Measurements from ENCODE around the gene CTRB1.
"Not testable (repeated sequence)": the region's sequence is repeated elsewhere in the genome, so short reads cannot be mapped to it uniquely, and the experiment has no call there.

Gene CTRB1

GRCh38 chr16:75257886-75258806 is 39.4 kb downstream of the CTRB1 start:
- DNase-seq: no peak

DNA sequence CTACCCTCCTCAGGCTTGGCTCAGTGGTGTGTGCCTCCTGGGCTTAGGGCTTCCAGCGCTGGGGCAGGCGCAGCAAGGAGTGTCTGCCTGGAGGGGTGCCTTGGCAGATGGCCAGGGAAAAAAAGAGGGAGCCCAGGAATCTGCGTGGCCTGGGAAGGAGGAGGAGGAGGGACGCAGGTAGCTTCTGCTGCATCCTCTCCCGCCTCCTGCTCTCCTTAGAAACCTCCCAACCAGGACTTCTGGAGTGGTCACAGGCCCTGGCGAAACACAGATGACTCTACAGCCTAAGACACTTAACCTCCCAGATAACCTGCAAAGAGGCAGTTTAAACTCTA is 40.0 kb downstream of the CTRB1 start:
- no peak for DNase-seq

DNA sequence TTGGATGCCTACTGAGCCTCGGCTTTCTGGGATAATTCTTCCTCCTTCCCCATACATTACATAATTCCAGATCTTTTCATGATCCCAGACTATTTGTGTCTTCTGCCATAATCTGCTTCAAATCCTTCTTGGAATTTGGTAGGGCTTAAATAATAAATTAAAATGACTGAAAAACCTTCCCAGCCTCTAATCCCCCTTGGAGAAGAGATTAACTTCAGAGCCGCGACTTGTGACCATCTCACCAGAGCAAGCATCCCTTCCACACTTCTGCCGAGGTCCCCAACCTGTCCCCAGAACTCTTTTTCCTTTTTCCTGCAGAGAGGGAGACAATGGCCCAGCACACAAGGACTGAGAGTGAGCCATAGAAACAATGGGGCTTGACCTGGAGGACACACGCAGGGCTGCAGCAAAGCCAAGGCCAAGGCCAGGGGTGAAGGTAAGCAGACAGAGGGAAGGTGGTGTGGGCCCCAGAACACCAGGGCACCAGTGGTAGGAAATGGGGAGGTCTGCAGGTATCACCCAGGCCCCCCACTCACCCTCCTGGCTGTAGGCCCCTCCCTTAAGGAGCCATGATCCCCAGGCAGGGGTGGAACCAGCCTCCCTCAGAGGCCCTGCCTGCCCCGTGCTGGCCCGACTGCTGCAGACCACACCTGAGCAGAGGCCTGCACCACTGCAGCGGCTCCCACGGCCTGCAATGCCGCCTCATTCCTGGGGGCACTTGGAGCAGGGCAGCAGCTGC is 42.2 kb downstream of the CTRB1 start:
- DNase-seq: no peak

DNA sequence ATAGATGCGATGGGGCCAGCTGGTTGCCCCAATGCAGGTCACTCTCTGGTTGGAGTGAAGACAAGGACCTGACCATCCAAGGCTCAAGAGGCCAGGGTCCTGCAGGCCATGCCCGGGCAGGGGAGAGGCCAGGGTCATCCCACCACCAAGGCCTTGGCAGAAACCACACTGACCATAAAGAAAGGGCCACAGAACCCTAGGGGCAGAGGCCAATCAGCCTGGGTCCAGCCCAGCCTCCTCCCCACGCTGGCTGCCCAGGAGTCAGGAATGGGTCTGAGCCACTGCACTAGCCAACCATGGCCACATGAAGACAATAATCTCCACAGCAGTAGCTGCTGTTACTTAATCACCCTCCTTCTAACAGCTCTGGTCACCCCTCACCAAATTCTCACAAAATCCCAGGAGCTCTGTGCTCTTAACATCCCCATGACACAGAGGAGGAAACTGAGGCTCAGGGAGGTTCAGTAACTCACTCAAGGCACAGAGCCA is 42.8 kb downstream of the CTRB1 start:
- DNase-seq: no peak

DNA sequence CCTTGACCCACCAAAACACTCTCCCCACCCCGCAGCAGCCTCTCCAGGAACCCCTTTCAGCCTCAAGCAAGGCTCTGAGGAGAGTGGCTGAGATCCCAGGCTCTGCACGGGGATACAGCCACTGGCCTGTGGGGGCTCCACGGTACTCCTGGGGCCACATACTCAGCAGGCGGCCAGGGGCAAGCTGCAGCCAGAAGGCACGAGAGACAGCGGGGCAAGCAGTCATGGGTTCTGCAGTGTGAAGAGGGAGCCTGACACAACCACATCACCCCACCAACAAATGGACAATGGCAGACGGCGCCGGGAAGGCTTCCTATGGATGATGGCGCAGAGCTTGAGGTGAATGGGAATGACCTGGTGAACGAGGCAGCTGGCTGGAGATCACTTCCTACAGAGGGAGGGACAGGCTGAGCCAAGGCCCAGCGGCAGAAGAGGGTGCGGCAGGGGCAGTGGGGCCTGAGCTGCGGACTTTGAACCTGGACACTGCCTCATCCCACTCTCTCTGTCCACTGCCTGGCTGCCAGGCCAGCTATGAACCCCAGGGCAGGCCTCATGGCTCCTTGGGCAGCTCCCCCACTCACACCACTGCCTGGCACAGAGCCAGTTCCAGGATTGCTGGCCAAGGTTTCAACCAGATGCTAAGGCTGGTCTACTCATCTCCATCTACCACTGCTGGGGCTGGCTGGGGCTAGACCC is 43.5 kb downstream of the CTRB1 start:
- no peak for DNase-seq

DNA sequence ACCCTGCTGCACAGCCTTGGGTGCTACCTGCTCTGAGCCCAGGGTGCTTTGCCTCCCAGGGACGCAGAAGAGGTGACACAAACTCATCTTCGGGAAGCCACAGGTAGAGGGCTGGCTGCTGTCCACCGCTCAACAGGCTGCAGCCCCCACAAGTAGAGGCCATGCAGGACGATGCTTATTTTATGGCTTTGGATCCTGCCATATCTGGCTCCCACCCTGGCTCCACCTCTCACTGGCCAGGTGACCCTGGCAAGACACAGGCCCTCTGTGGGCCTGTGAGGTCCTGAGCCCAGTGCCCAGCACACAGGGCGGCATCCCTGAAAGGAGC is 44.0 kb downstream of the CTRB1 start:
- DNase-seq: no peak

DNA sequence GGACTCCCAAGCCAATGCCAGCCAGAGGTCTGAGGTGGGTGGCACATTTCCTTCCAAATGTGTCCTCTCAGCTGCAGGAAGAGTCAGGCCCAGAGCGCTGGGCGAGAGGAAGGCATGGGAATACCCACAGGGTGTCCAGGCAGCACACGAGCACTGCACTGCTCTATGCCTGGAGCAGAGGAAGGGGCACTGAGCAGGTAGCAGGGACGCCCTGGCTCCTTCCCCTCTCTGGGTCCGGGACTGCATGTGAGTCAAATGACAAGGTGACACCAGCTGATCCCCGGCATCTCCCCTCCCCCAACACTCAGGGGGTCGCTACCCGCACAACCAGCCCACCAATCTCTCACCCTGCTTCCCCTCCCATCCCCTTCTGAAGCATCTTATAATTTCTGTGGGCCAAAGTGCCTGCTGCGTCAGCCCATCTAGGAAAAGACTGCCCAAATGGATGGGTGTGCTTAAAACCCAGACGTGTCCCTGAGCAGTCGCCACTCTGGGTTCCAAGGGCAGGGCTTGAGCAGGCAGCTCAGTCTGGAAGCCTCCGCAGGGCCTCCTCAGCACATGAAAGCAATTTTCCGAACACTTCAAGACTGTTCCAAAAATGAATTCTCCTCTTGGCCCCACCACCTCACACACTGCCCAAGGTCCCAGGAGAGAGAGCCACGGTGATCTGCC is 44.6 kb downstream of the CTRB1 start:
- no peak for DNase-seq

DNA sequence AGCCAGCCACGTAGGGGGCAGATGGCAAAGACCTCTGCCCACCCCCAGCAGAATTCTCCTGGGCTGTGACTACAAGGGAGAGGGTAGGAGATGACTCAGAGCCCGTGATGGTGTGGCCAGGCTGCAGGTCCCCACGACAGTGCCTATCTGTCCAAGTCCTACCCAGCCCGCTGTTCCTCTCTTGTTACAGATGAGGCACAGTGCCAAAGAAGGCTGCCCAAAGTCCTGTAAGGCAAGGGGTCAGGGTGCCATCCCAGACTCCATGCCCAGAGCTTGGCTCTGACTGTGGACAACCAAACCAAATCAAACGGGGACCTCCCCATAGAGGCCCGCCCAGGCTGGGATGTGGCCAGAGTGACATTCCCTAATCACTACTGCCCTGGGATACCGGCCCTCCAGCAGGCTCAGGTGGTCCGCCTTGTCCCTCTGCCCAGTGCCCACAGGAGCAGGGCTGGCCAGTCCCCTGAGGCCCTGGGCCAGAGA is 45.2 kb downstream of the CTRB1 start:
- DNase-seq: no peak

- no peak for DNase-seq
Observed at GRCh38 chr16:75264457-75264998, 45.7 kb downstream of the CTRB1 start.

GRCh38 chr16:75264999-75265910 is 46.5 kb downstream of the CTRB1 start:
- DNase-seq: no peak

- peak; percentile 29 for DNase-seq
Observed at GRCh38 chr16:75265911-75266701, 47.3 kb downstream of the CTRB1 start.

- no peak for DNase-seq
Observed at GRCh38 chr16:75266738-75267630, 48.2 kb downstream of the CTRB1 start.

DNA sequence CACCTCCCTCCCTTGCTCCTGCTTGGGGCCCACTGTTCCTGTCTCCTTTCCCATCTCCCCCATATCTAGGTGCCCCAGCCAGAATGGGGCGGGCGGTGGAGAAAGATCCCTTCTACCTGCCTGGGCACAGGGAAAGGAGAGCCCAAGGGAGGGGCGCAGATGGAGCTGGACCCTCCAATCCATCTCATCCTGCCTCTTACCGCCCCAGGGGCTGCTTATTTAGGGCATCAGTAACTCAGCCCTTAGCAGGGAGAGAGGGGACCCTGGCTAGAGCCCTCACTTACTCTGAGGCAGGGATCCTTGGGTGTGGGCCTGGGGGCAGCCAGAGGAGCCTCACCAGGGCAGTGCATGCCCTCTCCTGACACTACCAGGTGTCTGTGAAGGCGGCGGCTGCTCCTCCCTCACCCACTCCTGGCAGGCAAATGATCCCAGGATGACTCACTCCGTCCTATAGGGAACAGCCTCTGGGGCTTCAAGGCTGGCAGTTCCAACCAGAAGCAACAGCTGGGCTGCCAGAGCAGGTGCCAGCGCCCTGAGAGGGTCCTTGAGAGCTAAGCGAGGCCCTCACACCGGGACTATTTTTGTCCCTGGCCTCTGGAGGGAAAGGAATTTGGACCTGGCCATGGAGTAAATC is 49.0 kb downstream of the CTRB1 start:
- peak; percentile 47 for DNase-seq

GRCh38 chr16:75269358-75269757 is 50.6 kb downstream of the CTRB1 start:
- DNase-seq: not testable (repeated sequence)

DNA sequence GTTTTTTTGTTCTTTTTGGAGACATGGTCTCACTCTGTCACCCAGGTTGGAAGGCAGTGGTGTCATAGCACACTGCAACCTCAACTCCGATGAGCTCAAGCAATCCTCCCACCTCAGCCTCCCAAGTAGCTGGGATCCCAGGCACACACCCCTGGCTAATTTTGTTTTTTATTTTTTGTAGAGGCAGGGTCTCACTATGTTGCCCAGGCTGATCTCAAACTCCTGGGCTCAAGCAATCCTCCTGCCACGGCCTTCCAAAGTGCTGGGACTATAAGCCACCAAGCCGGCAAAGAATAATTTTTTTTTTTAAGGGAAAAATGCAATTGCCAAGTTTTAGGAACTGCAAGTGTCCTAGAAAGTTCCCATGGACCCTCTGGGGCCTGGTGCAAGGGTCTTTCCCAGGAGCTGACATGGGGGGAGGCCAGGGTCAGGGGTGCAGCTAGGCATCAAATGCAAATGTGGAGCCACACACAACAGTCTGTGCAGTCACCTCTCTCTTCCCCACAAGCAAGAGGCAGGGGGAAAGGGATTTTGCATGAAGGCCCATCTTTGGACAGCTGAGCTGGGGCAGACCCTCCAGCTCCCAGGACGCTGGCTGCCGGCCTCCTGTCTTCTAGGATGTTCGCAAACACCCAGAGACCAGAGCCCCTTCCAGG is 52.8 kb downstream of the CTRB1 start:
- DNase-seq: no peak

GRCh38 chr16:75272097-75272551 is 53.3 kb downstream of the CTRB1 start:
- no peak for DNase-seq

- DNase-seq: not testable (repeated sequence)
Observed at GRCh38 chr16:75272629-75273028, 53.8 kb downstream of the CTRB1 start.
